Effector memory CD8-positive, alpha-beta T cell (primary cell): Measurements from ENCODE around the gene UNC5B.

ENCODE experiments used
- ATAC-seq: fragments of 150-1000 bp; cut with Tn5 transposase; replicated peaks from 2 replicates; pipeline ENCODE4 v1.10.0; 2021; ENCODE audit warnings: mild to moderate bottlenecking, moderate library complexity
- DNase-seq, 3 experiments: peaks; one replicate each; pipeline ENCODE4 v3.0.0; 2021
- H3K27ac Mint-ChIP-seq, 2 donors: one replicate each; pipeline ENCODE4 v1.8.0; 2022; ENCODE audit warnings: mild to moderate bottlenecking in 2 of 2, mixed read lengths in 2 of 2, moderate library complexity in 2 of 2
- H3K27me3 Mint-ChIP-seq, 2 donors: one replicate each; pipeline ENCODE4 v1.8.0; 2022; ENCODE audit warnings: mixed read lengths in 2 of 2
- H3K36me3 Mint-ChIP-seq: one replicate; pipeline ENCODE4 v1.8.0; 2022; ENCODE audit warnings: mild to moderate bottlenecking, moderate library complexity, mixed read lengths; ENCODE audit not compliant: insufficient read depth
- H3K4me1 Mint-ChIP-seq, 2 donors: one replicate each; pipeline ENCODE4 v1.8.0; 2022; ENCODE audit warnings: low read depth in 2 of 2, mixed read lengths in 2 of 2
- H3K4me3 Mint-ChIP-seq, 2 donors: one replicate each; pipeline ENCODE4 v1.8.0; 2022; ENCODE audit warnings: mild to moderate bottlenecking in 2 of 2, mixed read lengths in 2 of 2, moderate library complexity in 2 of 2
- H3K9me3 Mint-ChIP-seq, 2 donors: one replicate each; pipeline ENCODE4 v1.8.0; 2022; ENCODE audit warnings: mixed read lengths in 2 of 2

The UNC5B gene

DNA sequence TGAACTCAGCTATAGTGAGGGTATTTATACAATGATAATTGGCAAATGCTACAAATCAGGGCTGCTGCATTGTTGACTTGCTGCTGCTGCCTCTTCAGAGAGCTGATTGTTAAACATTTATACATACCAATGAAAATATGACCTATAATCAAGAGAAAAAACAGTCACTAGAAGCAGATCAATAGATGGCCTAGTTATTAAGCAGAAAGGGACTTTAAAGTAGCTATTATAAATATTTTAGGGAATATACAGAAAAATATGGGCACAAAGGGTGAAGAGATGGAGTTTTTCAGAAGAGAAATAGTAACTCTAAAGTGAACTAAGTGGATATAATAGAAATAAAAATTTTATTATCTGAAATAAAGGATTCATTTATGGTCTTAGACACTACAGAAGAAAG is 14.4 kb upstream of the UNC5B start:
- H3K27me3 Mint-ChIP-seq: peaks cover 20 to 39% of the 10 kb centered on the region in 2 donors
- no peaks in the 10 kb centered on the region for H3K36me3 Mint-ChIP-seq
- H3K4me1 Mint-ChIP-seq: no peaks in the 10 kb centered on the region
- H3K27ac Mint-ChIP-seq: no peak overlapping the region
- no peak for ATAC-seq
- no peak overlapping the region for H3K4me3 Mint-ChIP-seq
- no peak for DNase-seq
- H3K9me3 Mint-ChIP-seq: peaks cover 0 to 5% of the 10 kb centered on the region in 2 donors

GRCh38 chr10:71201849-71202248 is 10.5 kb upstream of the UNC5B start:
- Mint-ChIP-seq H3K4me1 (no peaks in the 10 kb centered on the region), H3K36me3 (no peaks in the 10 kb centered on the region), H3K9me3 (peaks cover 0 to 5% of the 10 kb centered on the region in 2 donors), H3K27ac (no peak overlapping the region), H3K4me3 (no peak overlapping the region), H3K27me3 (peaks cover 44 to 47% of the 10 kb centered on the region in 2 donors)
- ATAC-seq (no peak), DNase-seq (no peak)

DNA sequence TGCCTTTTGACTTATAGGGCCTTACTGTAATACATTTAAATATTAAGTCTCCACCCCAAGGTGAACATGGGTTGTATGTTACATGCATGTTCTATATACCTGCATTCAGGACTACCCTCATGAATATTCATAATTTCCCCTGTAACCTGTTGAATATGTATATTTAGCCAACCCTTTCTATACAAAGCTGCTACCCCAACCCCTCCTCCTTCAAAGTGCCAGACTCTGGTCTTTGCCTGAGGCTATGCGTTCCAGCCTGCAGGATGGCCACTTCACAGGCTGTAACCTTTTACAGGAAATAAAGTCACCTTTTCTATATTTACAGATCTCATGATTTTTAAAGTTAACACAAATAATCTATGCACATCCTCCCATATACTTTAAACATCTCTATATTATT is 10.1 kb upstream of the UNC5B start:
- ATAC-seq (no peak), DNase-seq (no peak)
- Mint-ChIP-seq H3K27me3 (peaks cover 44 to 52% of the 10 kb centered on the region in 2 donors), H3K4me1 (no peaks in the 10 kb centered on the region), H3K9me3 (peaks cover 0 to 2% of the 10 kb centered on the region in 2 donors), H3K4me3 (no peak overlapping the region), H3K36me3 (no peaks in the 10 kb centered on the region), H3K27ac (no peak overlapping the region)

DNA sequence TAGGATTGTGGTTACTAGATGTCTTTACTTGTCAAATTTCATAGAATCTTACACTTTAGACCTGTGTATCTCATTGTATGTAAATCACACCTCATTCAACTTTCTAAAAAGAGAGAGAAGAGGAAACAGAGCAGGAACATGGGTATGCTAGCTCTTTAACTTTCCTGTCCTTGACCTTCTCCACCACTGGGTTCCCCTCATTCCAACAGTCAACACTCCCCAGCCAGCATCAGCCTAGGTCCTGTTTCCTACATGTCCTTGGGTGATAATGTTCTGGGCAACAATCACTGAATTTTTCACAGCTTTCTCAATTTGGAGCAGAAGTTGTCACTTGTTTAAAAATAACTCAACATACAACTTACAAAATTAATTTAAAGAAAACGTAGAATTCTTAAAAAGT is 9.2 kb upstream of the UNC5B start:
- no peak overlapping the region for H3K4me3 Mint-ChIP-seq
- no peaks in the 10 kb centered on the region for H3K9me3 Mint-ChIP-seq
- H3K36me3 Mint-ChIP-seq: no peaks in the 10 kb centered on the region
- H3K27ac Mint-ChIP-seq: no peak overlapping the region
- no peaks in the 10 kb centered on the region for H3K4me1 Mint-ChIP-seq
- H3K27me3 Mint-ChIP-seq: peaks cover 52 to 60% of the 10 kb centered on the region in 2 donors
- ATAC-seq (no peak), DNase-seq (no peak)

- H3K4me3 Mint-ChIP-seq: no peak overlapping the region
- H3K27me3 Mint-ChIP-seq: peaks cover 58 to 61% of the 10 kb centered on the region in 2 donors
- no peaks in the 10 kb centered on the region for H3K9me3 Mint-ChIP-seq
- no peak for DNase-seq
- no peak for ATAC-seq
- no peaks in the 10 kb centered on the region for H3K36me3 Mint-ChIP-seq
- no peaks in the 10 kb centered on the region for H3K4me1 Mint-ChIP-seq
- no peak overlapping the region for H3K27ac Mint-ChIP-seq
Observed at GRCh38 chr10:71203716-71204115, 8.7 kb upstream of the UNC5B start.

- no peak overlapping the region for H3K27ac Mint-ChIP-seq
- no peaks in the 10 kb centered on the region for H3K9me3 Mint-ChIP-seq
- H3K27me3 Mint-ChIP-seq: peaks cover 62 to 66% of the 10 kb centered on the region in 2 donors
- H3K4me1 Mint-ChIP-seq: no peaks in the 10 kb centered on the region
- H3K4me3 Mint-ChIP-seq: no peak overlapping the region
- ATAC-seq: no peak
- DNase-seq: no peak
- H3K36me3 Mint-ChIP-seq: no peaks in the 10 kb centered on the region
Observed at GRCh38 chr10:71204746-71205145, 7.6 kb upstream of the UNC5B start.

DNA sequence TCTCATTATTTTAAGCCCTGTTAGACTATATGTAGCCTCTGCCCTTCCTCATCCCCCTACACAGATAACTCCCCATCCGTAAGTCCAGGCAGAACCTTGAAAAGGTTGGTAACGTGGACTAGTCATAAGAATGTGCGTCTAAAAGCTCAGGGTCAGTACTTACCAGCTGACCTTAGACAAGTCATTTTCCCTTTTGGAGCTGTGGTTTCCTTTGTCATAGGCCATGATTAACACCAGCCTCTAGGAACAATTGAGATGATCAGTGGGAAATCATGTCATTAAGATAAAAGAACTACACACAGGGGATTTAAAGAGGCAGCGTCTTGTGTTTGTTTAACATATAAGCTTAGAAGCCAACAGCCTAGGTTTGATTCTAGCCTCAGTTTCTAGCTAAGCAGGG is 6.9 kb upstream of the UNC5B start:
- DNase-seq: no peak
- peaks cover 63 to 66% of the 10 kb centered on the region in 2 donors for H3K27me3 Mint-ChIP-seq
- no peak overlapping the region for H3K27ac Mint-ChIP-seq
- H3K36me3 Mint-ChIP-seq: no peaks in the 10 kb centered on the region
- no peak overlapping the region for H3K4me3 Mint-ChIP-seq
- H3K9me3 Mint-ChIP-seq: no peaks in the 10 kb centered on the region
- H3K4me1 Mint-ChIP-seq: no peaks in the 10 kb centered on the region
- ATAC-seq: no peak

DNA sequence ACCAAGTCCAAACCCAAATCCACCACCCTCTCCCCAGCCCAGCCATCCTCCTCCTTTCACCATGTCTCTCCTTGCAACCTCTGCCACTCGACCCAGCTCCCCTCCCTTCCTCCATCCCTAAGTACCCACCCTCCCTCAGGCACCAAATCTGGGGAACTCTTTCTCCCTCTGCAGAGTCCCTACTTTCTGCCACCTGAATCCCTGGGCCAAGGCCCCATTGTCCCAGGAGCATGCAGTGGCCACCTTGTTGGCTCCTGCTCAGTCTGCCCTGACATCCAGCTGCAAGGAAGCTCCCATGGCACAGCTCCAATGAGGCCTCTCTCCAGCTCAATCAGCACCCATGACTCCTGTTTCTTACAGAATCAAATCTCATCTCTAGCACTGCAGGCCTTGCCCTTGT is 5.5 kb upstream of the UNC5B start:
- H3K27me3 Mint-ChIP-seq: peaks cover 78 to 81% of the 10 kb centered on the region in 2 donors
- DNase-seq (no peak), ATAC-seq (no peak)
- H3K4me1 Mint-ChIP-seq: peaks cover 0 to 3% of the 10 kb centered on the region in 2 donors
- no peak overlapping the region for H3K4me3 Mint-ChIP-seq
- no peaks in the 10 kb centered on the region for H3K36me3 Mint-ChIP-seq
- H3K9me3 Mint-ChIP-seq: no peaks in the 10 kb centered on the region
- H3K27ac Mint-ChIP-seq: no peak overlapping the region

- ATAC-seq (no peak), DNase-seq (no peak)
- no peak overlapping the region for H3K4me3 Mint-ChIP-seq
- peaks cover 0 to 3% of the 10 kb centered on the region in 2 donors for H3K4me1 Mint-ChIP-seq
- no peaks in the 10 kb centered on the region for H3K9me3 Mint-ChIP-seq
- no peaks in the 10 kb centered on the region for H3K36me3 Mint-ChIP-seq
- H3K27ac Mint-ChIP-seq: no peak overlapping the region
- H3K27me3 Mint-ChIP-seq: peaks cover 74 to 83% of the 10 kb centered on the region in 2 donors
Observed at GRCh38 chr10:71207578-71207977, 4.8 kb upstream of the UNC5B start.

DNA sequence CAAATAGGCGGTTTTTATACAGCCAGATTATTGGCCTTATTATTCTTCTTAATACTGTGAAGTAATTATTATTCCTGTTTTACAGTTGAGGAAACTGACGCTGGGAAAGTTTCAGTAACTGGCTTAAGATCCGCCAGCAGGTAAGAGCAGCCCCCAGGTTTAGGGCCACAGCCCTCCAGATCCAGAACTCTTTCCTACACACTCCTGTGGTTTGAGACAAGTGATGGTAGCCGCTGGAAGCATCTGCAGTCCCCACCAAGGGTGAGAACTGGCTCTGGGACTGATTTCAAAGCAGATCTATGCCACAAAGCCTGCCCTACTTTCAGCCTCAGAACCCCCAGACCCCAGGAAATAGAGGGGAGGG is 3.0 kb upstream of the UNC5B start:
- H3K4me1 Mint-ChIP-seq: peaks cover 0 to 3% of the 10 kb centered on the region in 2 donors
- peaks cover 67 to 90% of the 10 kb centered on the region in 2 donors for H3K27me3 Mint-ChIP-seq
- H3K9me3 Mint-ChIP-seq: no peaks in the 10 kb centered on the region
- DNase-seq: no peak
- no peaks in the 10 kb centered on the region for H3K36me3 Mint-ChIP-seq
- no peak overlapping the region for H3K4me3 Mint-ChIP-seq
- no peak for ATAC-seq
- H3K27ac Mint-ChIP-seq: no peak overlapping the region

- DNase-seq: no peak
- Mint-ChIP-seq H3K4me3 (no peak overlapping the region), H3K4me1 (peaks cover 0 to 3% of the 10 kb centered on the region in 2 donors), H3K9me3 (no peaks in the 10 kb centered on the region), H3K27me3 (peaks cover 67 to 90% of the 10 kb centered on the region in 2 donors), H3K27ac (no peak overlapping the region), H3K36me3 (no peaks in the 10 kb centered on the region)
- no peak for ATAC-seq
Observed at GRCh38 chr10:71209731-71210541, 2.4 kb upstream of the UNC5B start.

DNA sequence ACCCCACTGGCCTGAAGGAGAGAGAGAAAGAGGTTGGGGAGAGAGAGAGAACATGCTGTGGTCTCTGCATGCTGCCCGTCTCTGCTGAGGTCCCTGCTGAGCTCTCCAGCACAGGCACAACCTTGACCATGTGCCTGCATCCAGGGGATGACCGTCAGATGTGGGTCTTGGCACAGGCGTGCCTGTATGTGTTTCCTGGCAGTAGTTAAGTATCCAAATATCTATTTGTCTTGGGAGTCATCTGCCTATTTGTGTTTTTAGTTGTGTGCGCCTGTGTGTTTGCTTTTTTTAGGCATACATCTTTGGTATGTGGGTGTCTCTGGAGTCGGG is 1.9 kb upstream of the UNC5B start:
- Mint-ChIP-seq H3K9me3 (no peaks in the 10 kb centered on the region), H3K27ac (no peak overlapping the region), H3K4me3 (no peak overlapping the region), H3K27me3 (peaks cover 67 to 93% of the 10 kb centered on the region in 2 donors), H3K4me1 (peaks cover 0 to 3% of the 10 kb centered on the region in 2 donors), H3K36me3 (no peaks in the 10 kb centered on the region)
- no peak for DNase-seq
- ATAC-seq: no peak

DNA sequence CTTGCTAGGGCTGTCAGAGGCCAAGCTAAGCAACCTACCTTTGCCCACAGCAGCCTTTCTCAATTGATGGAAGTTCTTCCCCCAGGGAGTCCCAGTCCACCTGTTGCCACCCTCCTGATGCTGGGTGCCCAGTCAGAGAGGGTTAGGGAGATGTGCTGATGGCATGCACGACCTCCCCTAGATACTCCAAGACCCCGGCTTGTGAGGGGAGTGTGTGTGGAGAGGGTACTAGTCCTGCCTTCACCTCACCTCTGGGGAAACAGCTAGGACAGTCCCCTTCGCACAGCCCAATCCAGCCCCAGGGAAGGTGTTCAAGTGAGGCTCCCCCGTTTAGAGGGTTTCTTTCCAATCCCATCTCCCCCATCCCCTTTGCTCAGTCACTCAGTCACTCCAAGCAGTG is 1.3 kb upstream of the UNC5B start:
- no peak overlapping the region for H3K4me3 Mint-ChIP-seq
- peaks cover 0 to 9% of the 10 kb centered on the region in 2 donors for H3K4me1 Mint-ChIP-seq

DNA sequence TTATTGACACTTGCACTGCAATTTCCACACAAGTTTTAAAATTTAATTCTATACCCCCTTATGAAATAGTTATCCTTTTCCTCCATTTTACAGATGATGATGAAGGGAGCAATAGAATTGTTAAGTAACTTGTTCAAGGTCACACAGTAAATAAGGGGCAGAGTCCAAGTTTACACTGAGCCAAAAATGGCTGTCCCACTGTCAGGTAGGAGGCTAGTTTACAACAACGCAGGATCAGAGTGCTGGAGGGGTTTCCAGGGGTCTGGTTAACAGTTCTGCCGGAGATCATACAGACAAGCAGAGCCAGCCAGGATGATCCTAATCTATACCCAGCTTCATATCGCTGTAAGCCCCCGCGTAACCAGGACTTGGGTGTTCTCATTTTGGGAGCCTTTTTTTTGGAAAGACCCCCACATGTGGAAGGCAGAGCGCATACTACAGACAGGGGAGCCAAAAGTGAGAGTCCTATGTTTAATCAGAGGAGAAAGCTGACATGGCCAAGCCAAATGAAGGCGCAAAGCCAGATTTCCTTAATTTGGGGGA is 524 bp upstream of the UNC5B start:
- ATAC-seq (no peak), DNase-seq (no peak)
- H3K36me3 Mint-ChIP-seq: no peaks in the 10 kb centered on the region
- H3K4me3 Mint-ChIP-seq: peak overlapping the region; percentile 48 to 64
- peaks cover 61 to 93% of the 10 kb centered on the region in 2 donors for H3K27me3 Mint-ChIP-seq
- no peak overlapping the region for H3K27ac Mint-ChIP-seq
- H3K9me3 Mint-ChIP-seq: no peaks in the 10 kb centered on the region
- peaks cover 4 to 11% of the 10 kb centered on the region in 2 donors for H3K4me1 Mint-ChIP-seq

More for the DNA sequence above, 1.3 kb upstream of the UNC5B start:
- H3K27me3 Mint-ChIP-seq: peaks cover 67 to 93% of the 10 kb centered on the region in 2 donors
- H3K27ac Mint-ChIP-seq: no peak overlapping the region
- no peaks in the 10 kb centered on the region for H3K36me3 Mint-ChIP-seq
- DNase-seq (no peak), ATAC-seq (no peak)
- H3K9me3 Mint-ChIP-seq: no peaks in the 10 kb centered on the region
